K562 (cell line): ENCODE results near the gene XPNPEP3. TPM values are rescaled to one million over a fixed set of nuclear protein-coding genes. Genes with fewer than 3 reads are reported as not detected.

Experiments used
- BHLHE40 ChIP-seq: IDR thresholded peaks from 2 replicates; pipeline ENCODE4 v1.6.1; 2011; ENCODE audit warnings: low read length, improper control_type of control experiment
- EP300 ChIP-seq: IDR thresholded peaks from 2 replicates; pipeline ENCODE4 v1.6.1; 2012; ENCODE audit warnings: low read length, improper control_type of control experiment
- ETV6 ChIP-seq, 3 experiments: fragments of 150-350 bp in 1 of 3; sonication (generic) in 1 of 3; formaldehyde crosslinking in 1 of 3; IDR thresholded peaks; 2 replicates each; pipeline versions ENCODE4 v1.6.1 to v1.8.0; 2014 to 2022; ENCODE audit warnings: borderline replicate concordance in 2 of 3, low read depth in 2 of 3, antibody characterized with exemption in 1 of 3, low read length in 1 of 3, mild to moderate bottlenecking in 1 of 3, missing genetic modification reagents in 1 of 3
- GATAD2A ChIP-seq: fragments of 450-650 bp; IDR thresholded peaks from 2 replicates; pipeline ENCODE4 v1.6.1; 2017
- HDAC6 ChIP-seq: IDR thresholded peaks from 2 replicates; pipeline ENCODE4 v1.6.1; 2012; ENCODE audit warnings: low read depth, mild to moderate bottlenecking, control low read depth, inconsistent platforms, low read length, moderate library complexity
- NCOR1 ChIP-seq: fragments of 450-650 bp; IDR thresholded peaks from 2 replicates; pipeline ENCODE4 v1.6.1; 2016; ENCODE audit warnings: mild to moderate bottlenecking, moderate library complexity
- POLR2G ChIP-seq: fragments of 200-400 bp; formaldehyde crosslinking; IDR thresholded peaks from 2 replicates; pipeline ENCODE4 v1.6.1; 2017; ENCODE audit warnings: low read depth, mild to moderate bottlenecking, antibody characterized with exemption, low read length, moderate library complexity
- RFX1 ChIP-seq: fragments of 450-650 bp; IDR thresholded peaks from 2 replicates; pipeline ENCODE4 v1.6.1; 2016; ENCODE audit warnings: mild to moderate bottlenecking, moderate library complexity
- RNF2 ChIP-seq: sonication (generic); IDR thresholded peaks from 2 replicates; pipeline ENCODE4 v1.6.1; 2016
- SMARCC2 ChIP-seq: fragments of 450-650 bp; IDR thresholded peaks from 2 replicates; pipeline ENCODE4 v1.6.1; 2017; ENCODE audit warnings: antibody characterized with exemption, moderate library complexity, mild to moderate bottlenecking, low read depth
- TCF7L2 ChIP-seq: fragments of 150-350 bp; IDR thresholded peaks from 2 replicates; pipeline ENCODE4 v1.6.1; 2016; ENCODE audit warnings: low read depth, mild to moderate bottlenecking, low read length, moderate library complexity
- TEAD2 ChIP-seq: fragments of 450-650 bp; IDR thresholded peaks from 2 replicates; pipeline ENCODE4 v1.6.1; 2016; ENCODE audit warnings: missing genetic modification characterization, control low read depth, missing compliant biosample characterization
- TRIM28 ChIP-seq: fragments of 450-650 bp; IDR thresholded peaks from 2 replicates; pipeline ENCODE4 v1.6.1; 2017
- XRCC5 ChIP-seq: fragments of 200-400 bp; formaldehyde crosslinking; IDR thresholded peaks from 2 replicates; pipeline ENCODE4 v1.6.1; 2017; ENCODE audit warnings: low read depth, mild to moderate bottlenecking, low read length
- ZFX ChIP-seq: sonication (generic); formaldehyde crosslinking; IDR thresholded peaks from 2 replicates; pipeline ENCODE4 v1.8.0; 2022; ENCODE audit warnings: mild to moderate bottlenecking, missing genetic modification reagents, moderate library complexity
- ZNF316 ChIP-seq: fragments of 450-650 bp; IDR thresholded peaks from 2 replicates; pipeline ENCODE4 v1.6.1; 2016
- ZNF354B ChIP-seq: fragments of 250-450 bp; sonication (Bioruptor Pico); IDR thresholded peaks from 2 replicates; pipeline ENCODE4 v1.4.0; 2020
- ZNF444 ChIP-seq: fragments of 250-450 bp; sonication (Bioruptor Pico); IDR thresholded peaks from 2 replicates; pipeline ENCODE4 v1.4.0; 2020; ENCODE audit warnings: mild to moderate bottlenecking, moderate library complexity
- ZNF778 ChIP-seq: fragments of 450-650 bp; formaldehyde crosslinking; IDR thresholded peaks from 2 replicates; pipeline ENCODE4 v1.4.0; 2020; ENCODE audit warnings: mild to moderate bottlenecking, moderate library complexity
- polyA plus RNA-seq, 8 experiments: library from polyadenylated mRNA; depleted of rRNA in 4 of 8; stranded (reverse) in 5 of 8; unstranded in 3 of 8; fragments of >200 nt; fragmentation: Nextera tagmentation in 2 of 8; fragmentation: Illumina TruSeq in 1 of 8; extraction: Ambion mirVana in 2 of 8; extraction: Trizol in 1 of 8; gene quantifications; 2 replicates each; pipeline versions ENCODE4 v1.2.1 to v1.2.3, GENCODE V29; 2011 to 2014; ENCODE audit warnings: inconsistent platforms in 1 of 8, missing spikeins in 1 of 8
- total RNA-seq, 7 experiments: library from RNA; depleted of rRNA in 6 of 7; stranded (reverse); fragments of >200 nt in 6 of 7; fragmentation: Illumina TruSeq in 2 of 7; extraction: Trizol in 2 of 7; gene quantifications; 2 replicates each; pipeline versions ENCODE4 v1.2.1 to v1.2.3, GENCODE V29; 2011 to 2021; ENCODE audit warnings: low replicate concordance in 1 of 7
- TF ChIP-seq, protein P1 (sequence below): IDR thresholded peaks from 2 replicates; pipeline ENCODE4 v1.6.1; 2011; ENCODE audit warnings: borderline replicate concordance, low read depth, mild to moderate bottlenecking, moderate library complexity, low read length; ENCODE audit not compliant: insufficient read depth, poor library complexity, severe bottlenecking
- TF ChIP-seq, protein P2 (sequence below): fragments of 250-450 bp; sonication (Bioruptor Pico); IDR thresholded peaks from 2 replicates; pipeline ENCODE4 v1.4.0; 2020; ENCODE audit warnings: mild to moderate bottlenecking, moderate library complexity
- TF ChIP-seq, protein P3 (sequence below), 2 experiments: fragments of 450-650 bp in 1 of 2; IDR thresholded peaks; 2 replicates each; pipeline ENCODE4 v1.6.1; 2011 to 2017; ENCODE audit warnings: low read depth in 2 of 2, antibody characterized with exemption in 1 of 2, borderline replicate concordance in 1 of 2, low read length in 1 of 2, mild to moderate bottlenecking in 1 of 2, mixed read lengths in 1 of 2; ENCODE audit not compliant: control insufficient read depth in 1 of 2

Gene XPNPEP3
- total and polyA plus RNA-seq, 9 of the 15 experiments (the other 6 are each of a cell fraction or from before 2014, with no cell fraction given) = 9.1 to 22.6 (median 15.6) TPM

DNA sequence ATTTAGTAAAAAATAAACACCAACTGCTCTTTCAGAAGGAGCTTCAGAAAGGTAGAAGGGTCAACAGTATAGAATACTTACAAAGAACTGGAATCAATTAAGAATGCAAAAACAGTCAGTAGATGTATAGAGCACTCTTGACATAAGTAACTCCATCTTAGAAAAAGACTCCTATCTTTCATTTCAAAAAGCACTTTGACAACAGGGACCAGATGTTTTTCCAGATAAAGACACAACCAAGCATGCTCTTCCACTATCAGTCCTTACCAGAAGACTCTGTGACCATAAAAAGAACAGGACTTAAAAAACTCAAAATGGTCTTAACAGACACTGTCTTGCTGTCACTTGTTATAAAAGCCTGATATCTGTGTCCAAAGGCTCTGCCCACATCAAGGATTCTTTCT, 43.0 kb upstream of the XPNPEP3 start (continued):
- peak; percentile 94; the same call in 1 of the 2 replicates for TF ChIP-seq ZNF778 (CRISPR knock-in tag)
- TF ChIP-seq GATAD2A = peak; percentile 100
- no peak for TF ChIP-seq TRIM28
- TF ChIP-seq ZNF316 = no peak
- no peak for TF ChIP-seq POLR2G
- peak; percentile 96 for TF ChIP-seq EP300
- TF ChIP-seq ZNF444 (CRISPR knock-in tag) = peak; percentile 98
- TF ChIP-seq HDAC6 = no peak
- TF ChIP-seq BHLHE40 = peak; percentile 48
- TF ChIP-seq, protein P1, sequence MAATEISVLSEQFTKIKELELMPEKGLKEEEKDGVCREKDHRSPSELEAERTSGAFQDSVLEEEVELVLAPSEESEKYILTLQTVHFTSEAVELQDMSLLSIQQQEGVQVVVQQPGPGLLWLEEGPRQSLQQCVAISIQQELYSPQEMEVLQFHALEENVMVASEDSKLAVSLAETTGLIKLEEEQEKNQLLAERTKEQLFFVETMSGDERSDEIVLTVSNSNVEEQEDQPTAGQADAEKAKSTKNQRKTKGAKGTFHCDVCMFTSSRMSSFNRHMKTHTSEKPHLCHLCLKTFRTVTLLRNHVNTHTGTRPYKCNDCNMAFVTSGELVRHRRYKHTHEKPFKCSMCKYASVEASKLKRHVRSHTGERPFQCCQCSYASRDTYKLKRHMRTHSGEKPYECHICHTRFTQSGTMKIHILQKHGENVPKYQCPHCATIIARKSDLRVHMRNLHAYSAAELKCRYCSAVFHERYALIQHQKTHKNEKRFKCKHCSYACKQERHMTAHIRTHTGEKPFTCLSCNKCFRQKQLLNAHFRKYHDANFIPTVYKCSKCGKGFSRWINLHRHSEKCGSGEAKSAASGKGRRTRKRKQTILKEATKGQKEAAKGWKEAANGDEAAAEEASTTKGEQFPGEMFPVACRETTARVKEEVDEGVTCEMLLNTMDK = no peak
- TF ChIP-seq, protein P2, sequence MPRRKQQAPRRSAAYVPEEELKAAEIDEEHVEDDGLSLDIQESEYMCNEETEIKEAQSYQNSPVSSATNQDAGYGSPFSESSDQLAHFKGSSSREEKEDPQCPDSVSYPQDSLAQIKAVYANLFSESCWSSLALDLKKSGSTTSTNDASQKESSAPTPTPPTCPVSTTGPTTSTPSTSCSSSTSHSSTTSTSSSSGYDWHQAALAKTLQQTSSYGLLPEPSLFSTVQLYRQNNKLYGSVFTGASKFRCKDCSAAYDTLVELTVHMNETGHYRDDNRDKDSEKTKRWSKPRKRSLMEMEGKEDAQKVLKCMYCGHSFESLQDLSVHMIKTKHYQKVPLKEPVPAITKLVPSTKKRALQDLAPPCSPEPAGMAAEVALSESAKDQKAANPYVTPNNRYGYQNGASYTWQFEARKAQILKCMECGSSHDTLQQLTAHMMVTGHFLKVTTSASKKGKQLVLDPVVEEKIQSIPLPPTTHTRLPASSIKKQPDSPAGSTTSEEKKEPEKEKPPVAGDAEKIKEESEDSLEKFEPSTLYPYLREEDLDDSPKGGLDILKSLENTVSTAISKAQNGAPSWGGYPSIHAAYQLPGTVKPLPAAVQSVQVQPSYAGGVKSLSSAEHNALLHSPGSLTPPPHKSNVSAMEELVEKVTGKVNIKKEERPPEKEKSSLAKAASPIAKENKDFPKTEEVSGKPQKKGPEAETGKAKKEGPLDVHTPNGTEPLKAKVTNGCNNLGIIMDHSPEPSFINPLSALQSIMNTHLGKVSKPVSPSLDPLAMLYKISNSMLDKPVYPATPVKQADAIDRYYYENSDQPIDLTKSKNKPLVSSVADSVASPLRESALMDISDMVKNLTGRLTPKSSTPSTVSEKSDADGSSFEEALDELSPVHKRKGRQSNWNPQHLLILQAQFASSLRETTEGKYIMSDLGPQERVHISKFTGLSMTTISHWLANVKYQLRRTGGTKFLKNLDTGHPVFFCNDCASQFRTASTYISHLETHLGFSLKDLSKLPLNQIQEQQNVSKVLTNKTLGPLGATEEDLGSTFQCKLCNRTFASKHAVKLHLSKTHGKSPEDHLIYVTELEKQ = peak; percentile 99
- no peak; the same call in 1 of the 2 replicates for TF ChIP-seq RNF2
- peak; percentile 99 for TF ChIP-seq TEAD2 (tag)
- 0 out of 4 replicates have a peak, but pooled peaks of 1 of the 2 experiments have one; percentile 34 for TF ChIP-seq ETV6 (IDR thresholded peaks at IDR 0.05; ENCODE audit: borderline replicate concordance in 1 of 2, low read depth in 2 of 2, low read length in 1 of 2)
- TF ChIP-seq ETV6 (CRISPR knock-in tag; IDR thresholded peaks at IDR 0.05; ENCODE audit: borderline replicate concordance) = no peak
- peak; percentile 96 for TF ChIP-seq SMARCC2
- no peak for TF ChIP-seq XRCC5
- TF ChIP-seq ZNF354B = peak; percentile 99
- no peak for TF ChIP-seq TCF7L2
- TF ChIP-seq NCOR1 = peak; percentile 97
- TF ChIP-seq, protein P3, sequence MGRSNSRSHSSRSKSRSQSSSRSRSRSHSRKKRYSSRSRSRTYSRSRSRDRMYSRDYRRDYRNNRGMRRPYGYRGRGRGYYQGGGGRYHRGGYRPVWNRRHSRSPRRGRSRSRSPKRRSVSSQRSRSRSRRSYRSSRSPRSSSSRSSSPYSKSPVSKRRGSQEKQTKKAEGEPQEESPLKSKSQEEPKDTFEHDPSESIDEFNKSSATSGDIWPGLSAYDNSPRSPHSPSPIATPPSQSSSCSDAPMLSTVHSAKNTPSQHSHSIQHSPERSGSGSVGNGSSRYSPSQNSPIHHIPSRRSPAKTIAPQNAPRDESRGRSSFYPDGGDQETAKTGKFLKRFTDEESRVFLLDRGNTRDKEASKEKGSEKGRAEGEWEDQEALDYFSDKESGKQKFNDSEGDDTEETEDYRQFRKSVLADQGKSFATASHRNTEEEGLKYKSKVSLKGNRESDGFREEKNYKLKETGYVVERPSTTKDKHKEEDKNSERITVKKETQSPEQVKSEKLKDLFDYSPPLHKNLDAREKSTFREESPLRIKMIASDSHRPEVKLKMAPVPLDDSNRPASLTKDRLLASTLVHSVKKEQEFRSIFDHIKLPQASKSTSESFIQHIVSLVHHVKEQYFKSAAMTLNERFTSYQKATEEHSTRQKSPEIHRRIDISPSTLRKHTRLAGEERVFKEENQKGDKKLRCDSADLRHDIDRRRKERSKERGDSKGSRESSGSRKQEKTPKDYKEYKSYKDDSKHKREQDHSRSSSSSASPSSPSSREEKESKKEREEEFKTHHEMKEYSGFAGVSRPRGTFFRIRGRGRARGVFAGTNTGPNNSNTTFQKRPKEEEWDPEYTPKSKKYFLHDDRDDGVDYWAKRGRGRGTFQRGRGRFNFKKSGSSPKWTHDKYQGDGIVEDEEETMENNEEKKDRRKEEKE (IDR thresholded peaks at IDR 0.05; ENCODE audit: borderline replicate concordance in 1 of 2, control insufficient read depth in 1 of 2, low read depth in 2 of 2, low read length in 1 of 2) = no peak
- no peak for TF ChIP-seq RFX1
- TF ChIP-seq ZFX (CRISPR knock-in tag) = no peak
